Endometrium (tissue), 2 donors: ENCODE measurements around the gene SLC8A1.

Experiments
- FAIRE-seq: peaks from 2 replicates; lab custom pipeline; 2012; peaks lifted over from hg19 to GRCh38; lab: Jason Lieb, UNC
- donor health status: control.
- donor health status: control.

Gene SLC8A1

GRCh38 chr2:40138314-40138713, 313.6 kb downstream of the SLC8A1 start:
- FAIRE-seq = no peak

GRCh38 chr2:40131081-40131704, 320.7 kb downstream of the SLC8A1 start:
- no peak for FAIRE-seq

- FAIRE-seq = no peak
Observed at GRCh38 chr2:40130251-40130994, 321.5 kb downstream of the SLC8A1 start.

- FAIRE-seq = no peak
Observed at GRCh38 chr2:40129725-40130124, 322.2 kb downstream of the SLC8A1 start.

GRCh38 chr2:40128796-40129195, 323.1 kb downstream of the SLC8A1 start:
- no peak for FAIRE-seq

GRCh38 chr2:40127890-40128557, 323.9 kb downstream of the SLC8A1 start:
- FAIRE-seq = peak; percentile 76

GRCh38 chr2:40127146-40127545, 324.7 kb downstream of the SLC8A1 start:
- FAIRE-seq = no peak

- FAIRE-seq = no peak
Observed at GRCh38 chr2:40126006-40126405, 325.9 kb downstream of the SLC8A1 start.

- no peak for FAIRE-seq
Observed at GRCh38 chr2:40123746-40124145, 328.1 kb downstream of the SLC8A1 start.

GRCh38 chr2:40123326-40123725, 328.6 kb downstream of the SLC8A1 start:
- FAIRE-seq = no peak

- no peak for FAIRE-seq
Observed at GRCh38 chr2:40120957-40121356, 330.9 kb downstream of the SLC8A1 start.

GRCh38 chr2:40120026-40120425, 331.9 kb downstream of the SLC8A1 start:
- FAIRE-seq = no peak

- no peak for FAIRE-seq
Observed at GRCh38 chr2:40118622-40119021, 333.3 kb downstream of the SLC8A1 start.

GRCh38 chr2:40115894-40116293, 336.0 kb downstream of the SLC8A1 start:
- FAIRE-seq = no peak

GRCh38 chr2:40115348-40115747, 336.5 kb downstream of the SLC8A1 start:
- FAIRE-seq = no peak

GRCh38 chr2:40113997-40114396, 337.9 kb downstream of the SLC8A1 start:
- FAIRE-seq = peak; percentile 4

- FAIRE-seq = no peak
Observed at GRCh38 chr2:40113272-40113968, 338.5 kb downstream of the SLC8A1 start.

GRCh38 chr2:40109381-40109780, 342.5 kb downstream of the SLC8A1 start:
- no peak for FAIRE-seq

- no peak for FAIRE-seq
Observed at GRCh38 chr2:40108851-40109250, 343.0 kb downstream of the SLC8A1 start.

GRCh38 chr2:40106061-40106460, 345.8 kb downstream of the SLC8A1 start:
- FAIRE-seq = no peak

- no peak for FAIRE-seq
Observed at GRCh38 chr2:40105593-40105992, 346.3 kb downstream of the SLC8A1 start.

- FAIRE-seq = no peak
Observed at GRCh38 chr2:40103590-40103989, 348.3 kb downstream of the SLC8A1 start.

- peak; percentile 76 for FAIRE-seq
Observed at GRCh38 chr2:40103163-40103562, 348.7 kb downstream of the SLC8A1 start.
